Measurements from ENCODE around the gene TSPAN14. TPM values are rescaled to one million over a fixed set of nuclear protein-coding genes. Genes with fewer than 3 reads are reported as not detected.

TSPAN14 gene
- total and polyA plus RNA-seq, 2 experiments from 2014 or later, result 17.9 to 40.7 TPM

GRCh38 chr10:80538481-80539185 is 84.5 kb downstream of the TSPAN14 start:
- Mint-ChIP-seq H3K4me3 (no peak overlapping the region), H3K27me3 (ENCODE audit: insufficient read depth, low read depth, poor library complexity) (peaks cover 6% of the 10 kb centered on the region), H3K4me1 (no peaks in the 10 kb centered on the region; the same call in 2 of the 3 replicates), H3K27ac (no peak overlapping the region), H3K9me3 (peaks cover 15% of the 10 kb centered on the region), H3K36me3 (ENCODE audit: low read depth) (peaks cover 8% of the 10 kb centered on the region)
- DNase-seq (ENCODE audit: low spot score) (no peak), ATAC-seq (no peak)
- H3F3A ChIP-seq (replicated peaks; ENCODE audit: low read depth), result no peaks in the 10 kb centered on the region
- H3K4me1 ChIP-seq (ENCODE audit: insufficient read depth), result no peaks in the 10 kb centered on the region
- H3K9me2 ChIP-seq (ENCODE audit: insufficient read depth), result peaks cover 3% of the 10 kb centered on the region; the same call in 1 of the 2 replicates
- no peak overlapping the region for H3K27ac ChIP-seq (ENCODE audit: low read depth)
- H3K27me3 ChIP-seq (ENCODE audit: insufficient read depth), result 0 out of 2 replicates have a peak, but pooled peaks cover 3% of the 10 kb centered on the region
- no peaks in the 10 kb centered on the region for H4K20me1 ChIP-seq (replicated peaks; ENCODE audit: insufficient read depth)
- H2AFZ ChIP-seq, result no peak overlapping the region
- TF ChIP-seq ETS1 (IDR thresholded peaks at IDR 0.05) (no peak), JUNB (IDR thresholded peaks at IDR 0.05; ENCODE audit: unreplicated experiment) (no peak), ZNF462 (CRISPR knock-in tag; IDR thresholded peaks at IDR 0.05) (no peak), ZNF331 (CRISPR knock-in tag; IDR thresholded peaks at IDR 0.05; ENCODE audit: low read depth) (no peak), STAT1 (IDR thresholded peaks at IDR 0.05; ENCODE audit: unreplicated experiment) (no peak), REST (IDR thresholded peaks at IDR 0.05; ENCODE audit: unreplicated experiment) (no peak), NANOG (IDR thresholded peaks at IDR 0.05; ENCODE audit: borderline replicate concordance) (no peak), EZH2 (IDR thresholded peaks at IDR 0.05; ENCODE audit: low read depth, unreplicated experiment) (no peak), POLR2AphosphoS5 (IDR thresholded peaks at IDR 0.05; ENCODE audit: low read depth) (no peak), CREB1 (CRISPR knock-in tag; IDR thresholded peaks at IDR 0.05; ENCODE audit: low read depth) (no peak), EZH2phosphoT487 (IDR thresholded peaks at IDR 0.05; ENCODE audit: unreplicated experiment) (no peak), ZNF114 (CRISPR knock-in tag; IDR thresholded peaks at IDR 0.05) (no peak)
- TF ChIP-seq, protein P1, sequence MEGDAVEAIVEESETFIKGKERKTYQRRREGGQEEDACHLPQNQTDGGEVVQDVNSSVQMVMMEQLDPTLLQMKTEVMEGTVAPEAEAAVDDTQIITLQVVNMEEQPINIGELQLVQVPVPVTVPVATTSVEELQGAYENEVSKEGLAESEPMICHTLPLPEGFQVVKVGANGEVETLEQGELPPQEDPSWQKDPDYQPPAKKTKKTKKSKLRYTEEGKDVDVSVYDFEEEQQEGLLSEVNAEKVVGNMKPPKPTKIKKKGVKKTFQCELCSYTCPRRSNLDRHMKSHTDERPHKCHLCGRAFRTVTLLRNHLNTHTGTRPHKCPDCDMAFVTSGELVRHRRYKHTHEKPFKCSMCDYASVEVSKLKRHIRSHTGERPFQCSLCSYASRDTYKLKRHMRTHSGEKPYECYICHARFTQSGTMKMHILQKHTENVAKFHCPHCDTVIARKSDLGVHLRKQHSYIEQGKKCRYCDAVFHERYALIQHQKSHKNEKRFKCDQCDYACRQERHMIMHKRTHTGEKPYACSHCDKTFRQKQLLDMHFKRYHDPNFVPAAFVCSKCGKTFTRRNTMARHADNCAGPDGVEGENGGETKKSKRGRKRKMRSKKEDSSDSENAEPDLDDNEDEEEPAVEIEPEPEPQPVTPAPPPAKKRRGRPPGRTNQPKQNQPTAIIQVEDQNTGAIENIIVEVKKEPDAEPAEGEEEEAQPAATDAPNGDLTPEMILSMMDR (conservative IDR thresholded peaks at IDR 0.05; ENCODE audit: low read depth in 2 of 2), result no peak
- H3K79me2 ChIP-seq (replicated peaks; ENCODE audit: insufficient read depth), result no peaks in the 10 kb centered on the region
- no peak overlapping the region for H3K4me3 ChIP-seq
- H3K4me2 ChIP-seq, result no peak overlapping the region
- no peaks in the 10 kb centered on the region for H3K36me3 ChIP-seq (ENCODE audit: insufficient read depth)

Data from GM23338 (cell line).